ENCODE data around the gene UFL1. TPM values are rescaled to one million over a fixed set of nuclear protein-coding genes. Genes with fewer than 3 reads are reported as not detected.
A peak's percentile ranks its signal among the peaks of the same experiment; 100 is the strongest.
"Not testable (repeated sequence)": the region's sequence is repeated elsewhere in the genome, so short reads cannot be mapped to it uniquely, and the experiment has no call there.

Gene UFL1
- total RNA-seq = 26.6 and 33.3 TPM in 2 replicates
- 8.5 TPM for polyA plus RNA-seq (2012)

GRCh38 chr6:96521644-96522464, at the start of gene UFL1:
TSS of gene UFL1 (plus strand) at chr6:96521806. CDS start at chr6:96521874, 68 bp downstream.
- peak; percentile 94 for DNase-seq (ENCODE audit: low read depth)

DNA sequence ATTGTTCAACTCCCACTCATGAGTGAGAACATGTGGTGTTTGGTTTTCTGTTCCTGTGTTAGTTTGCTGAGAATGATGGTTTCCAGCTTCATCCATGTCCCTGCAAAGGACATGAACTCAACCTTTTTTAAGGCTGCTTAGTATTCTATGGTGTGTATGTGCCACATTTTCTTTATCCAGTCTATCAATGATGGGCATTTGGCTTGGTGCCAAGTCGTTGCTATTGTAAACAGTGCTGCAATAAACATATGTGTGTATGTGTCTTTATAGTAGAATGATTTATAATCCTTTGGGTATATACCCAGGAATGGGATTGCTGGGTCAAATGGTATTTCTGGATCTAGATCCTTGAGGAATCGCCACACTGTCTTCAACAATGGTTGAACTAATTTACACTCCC, 49.3 kb upstream of the UFL1 start:
- not testable (repeated sequence) for DNase-seq (ENCODE audit: low read depth)

- no peak for DNase-seq (ENCODE audit: low read depth)
These were observed 42.9 kb upstream of the UFL1 start for GRCh38 chr6:96478695-96479094.

- DNase-seq (ENCODE audit: low read depth) = no peak
These were observed 29.7 kb upstream of the UFL1 start for GRCh38 chr6:96491926-96492325.

DNA sequence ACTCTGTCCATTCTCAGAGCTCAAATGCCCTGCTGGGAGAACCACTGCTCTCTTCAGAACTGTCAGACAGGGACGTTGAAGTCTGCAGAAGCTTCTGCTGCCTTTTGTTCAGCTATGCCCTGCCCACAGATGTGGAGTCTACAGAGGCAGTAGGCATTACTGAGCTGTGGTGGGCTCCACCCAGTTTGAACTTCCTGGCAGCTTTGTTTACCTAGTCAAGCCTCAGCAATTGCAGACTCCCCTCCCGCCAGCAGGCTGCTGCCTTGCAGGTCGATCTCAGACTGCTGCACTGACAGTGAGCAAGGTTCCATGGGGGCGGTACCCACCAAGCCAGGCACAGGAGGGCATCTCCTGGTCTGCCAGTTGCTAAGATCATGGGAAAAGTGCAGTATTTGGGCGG, 21.8 kb upstream of the UFL1 start:
- no peak for DNase-seq (ENCODE audit: low read depth)

DNA sequence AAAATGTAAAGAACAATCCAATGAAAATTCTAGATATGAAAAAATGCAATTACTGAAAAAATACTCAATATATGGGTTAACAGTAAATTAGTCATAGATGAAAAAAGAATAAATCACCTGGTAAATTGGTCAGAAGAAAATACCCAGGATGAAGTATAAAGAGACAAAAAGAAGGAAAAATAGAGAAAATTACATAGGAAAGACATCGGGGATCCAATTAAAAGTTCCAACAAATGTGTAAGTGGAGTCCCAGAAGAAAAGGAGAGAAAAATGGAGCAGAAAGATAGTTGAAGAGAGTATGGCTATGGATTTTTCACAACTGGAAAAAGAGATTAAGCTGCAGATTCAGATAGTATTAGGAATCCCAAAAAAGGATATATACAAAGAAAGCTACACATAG, 18.7 kb upstream of the UFL1 start:
- no peak for DNase-seq (ENCODE audit: low read depth)

DNA sequence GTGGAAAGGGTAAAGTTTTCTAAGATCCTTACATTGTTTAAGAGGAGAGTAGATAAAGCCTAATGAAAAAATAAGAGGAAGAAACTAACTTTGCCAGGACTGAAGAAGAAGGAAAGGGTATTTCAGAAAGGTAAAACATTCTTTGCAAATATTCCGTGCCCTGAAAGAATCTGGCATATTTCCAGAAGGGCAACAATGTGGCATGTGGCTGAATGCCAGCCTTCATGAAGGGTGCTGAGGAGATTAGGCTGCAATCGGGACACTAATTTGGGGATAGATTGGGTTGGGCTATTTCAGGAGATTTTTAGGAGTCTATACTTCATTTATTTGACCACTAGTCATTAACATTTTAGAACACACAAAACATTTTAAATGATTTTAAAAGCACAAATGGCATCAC, 16.2 kb upstream of the UFL1 start:
- DNase-seq (ENCODE audit: low read depth) = no peak

DNA sequence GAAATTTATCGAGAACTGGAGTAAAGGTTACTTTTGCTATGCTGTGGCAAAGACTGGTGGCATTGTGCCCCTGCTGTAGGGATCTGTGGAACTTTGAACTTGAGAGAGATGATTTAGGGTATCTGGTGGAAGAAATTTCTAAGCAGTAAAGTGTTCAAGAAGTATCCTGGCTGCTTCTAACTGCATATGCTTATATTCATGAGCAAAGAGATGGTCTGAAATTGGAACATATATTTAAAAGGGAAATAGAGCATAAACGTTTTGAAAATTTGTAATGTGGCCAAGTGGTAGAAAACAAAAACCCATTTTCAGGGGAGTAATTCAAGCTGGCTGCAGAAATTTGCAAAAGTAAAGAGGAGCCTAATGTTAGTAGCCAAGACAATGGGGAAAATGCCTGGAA, 12.3 kb upstream of the UFL1 start:
- DNase-seq (ENCODE audit: low read depth) = no peak

GRCh38 chr6:96520171-96521115, 1.2 kb upstream of the UFL1 start:
- DNase-seq (ENCODE audit: low read depth) = peak; percentile 3

GRCh38 chr6:96521306-96521643, 331 bp upstream of the UFL1 start:
- no peak for DNase-seq (ENCODE audit: low read depth)

DNA sequence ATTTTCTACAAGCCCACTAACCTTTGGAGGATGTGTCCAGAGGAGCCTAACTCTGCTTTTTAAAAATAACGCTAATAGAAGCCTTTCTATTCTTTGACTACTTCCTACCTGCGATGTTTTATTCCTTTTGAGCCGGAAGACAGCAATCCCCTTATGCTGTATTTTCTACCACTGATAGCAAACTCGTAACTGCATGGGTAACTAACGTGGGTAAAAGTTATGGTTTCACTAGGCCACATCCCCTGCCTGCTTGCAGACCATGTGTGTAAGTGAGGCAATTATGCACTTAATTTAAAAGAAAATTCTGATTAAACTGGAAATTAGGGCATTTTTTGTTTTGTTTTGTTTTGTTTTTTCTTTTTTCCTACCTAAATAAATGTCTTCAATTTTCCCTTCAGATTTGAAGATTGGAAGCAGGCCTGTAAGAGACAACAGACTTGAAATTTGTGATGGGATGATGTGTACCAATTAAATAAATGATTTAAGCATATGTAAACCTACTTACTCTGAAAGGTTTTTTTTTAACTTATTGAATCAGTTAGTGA, 931 bp downstream of the UFL1 start:
- DNase-seq (ENCODE audit: low read depth) = peak; percentile 26

GRCh38 chr6:96528193-96528592, 6.6 kb downstream of the UFL1 start:
- no peak for DNase-seq (ENCODE audit: low read depth)

DNA sequence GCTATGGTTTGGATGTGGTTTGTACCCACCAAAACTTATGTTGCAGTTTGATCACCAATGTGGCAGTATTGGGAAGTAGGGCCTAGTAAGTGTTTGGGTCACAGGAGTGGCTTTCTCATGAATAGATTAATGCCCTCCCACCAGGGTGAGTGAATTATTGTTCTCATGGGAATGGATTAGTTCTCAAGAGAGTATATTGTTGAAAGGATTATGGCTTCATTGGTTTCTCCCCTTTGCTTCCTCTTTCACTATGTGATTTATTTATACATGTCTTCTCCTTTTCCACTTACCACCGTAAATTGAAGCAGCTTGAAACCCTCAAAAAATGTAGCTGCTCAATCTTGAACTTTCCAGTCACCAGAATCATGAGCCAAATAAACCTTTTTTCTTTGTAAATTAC, 10.8 kb downstream of the UFL1 start:
- DNase-seq (ENCODE audit: low read depth) = no peak

- DNase-seq (ENCODE audit: low read depth) = no peak
These were observed 16.1 kb downstream of the UFL1 start for GRCh38 chr6:96537726-96538125.

DNA sequence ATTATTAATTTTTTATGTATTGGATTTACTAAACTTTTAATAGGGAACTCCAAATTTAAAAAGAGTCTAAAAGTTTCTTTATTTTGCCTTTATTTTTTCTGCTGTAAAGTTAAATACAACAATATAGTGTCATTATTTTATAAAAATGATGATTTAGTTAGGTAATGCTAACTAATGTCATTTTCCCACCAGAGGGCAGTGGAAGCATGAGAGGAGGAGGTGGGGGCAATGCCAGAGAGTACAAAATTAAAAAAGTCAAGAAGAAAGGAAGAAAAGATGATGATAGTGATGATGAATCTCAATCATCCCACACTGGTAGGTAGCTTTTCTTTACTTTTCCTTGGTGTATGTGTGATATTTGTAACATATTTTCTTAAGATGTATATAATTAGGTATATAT, 21.1 kb downstream of the UFL1 start:
- DNase-seq (ENCODE audit: low read depth) = no peak

GRCh38 chr6:96545882-96546281, 24.3 kb downstream of the UFL1 start:
- DNase-seq (ENCODE audit: low read depth) = no peak

DNA sequence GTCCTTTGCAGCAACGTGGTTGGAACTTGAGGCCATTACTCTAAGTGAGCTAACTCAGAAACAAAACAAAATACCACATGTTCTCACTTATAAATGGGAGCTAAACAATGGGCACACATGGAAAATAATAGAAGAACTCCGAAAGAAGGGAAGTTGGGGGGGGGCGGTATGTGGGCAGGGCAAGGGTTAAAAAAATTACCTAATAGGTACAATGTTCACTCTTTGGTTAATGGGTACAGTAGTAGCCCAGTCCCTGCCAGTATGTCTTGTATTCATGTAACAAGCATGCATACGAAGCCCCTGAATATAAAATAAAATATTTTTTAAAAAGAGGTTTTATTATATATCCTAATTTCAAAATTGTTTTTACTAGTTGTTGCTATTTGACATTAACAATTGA, 26.0 kb downstream of the UFL1 start:
- DNase-seq (ENCODE audit: low read depth) = no peak

DNA sequence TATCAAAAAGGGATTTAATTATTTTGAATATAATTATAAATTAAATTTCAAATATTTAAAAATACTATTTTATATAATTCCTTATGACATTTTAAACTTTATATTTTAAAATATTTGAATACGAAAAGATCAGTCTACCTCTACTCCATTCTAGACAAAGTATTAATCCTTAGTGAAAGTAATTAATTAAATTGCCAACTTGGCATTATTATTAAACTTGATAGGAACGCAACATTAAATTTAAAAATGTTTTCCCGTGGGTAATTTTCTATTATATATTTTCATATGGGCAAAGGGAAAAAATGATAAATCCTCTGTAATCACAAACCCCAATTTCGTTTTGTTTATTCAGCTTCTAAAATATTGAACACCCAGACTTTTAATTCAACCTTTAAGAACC, 33.0 kb downstream of the UFL1 start:
- no peak for DNase-seq (ENCODE audit: low read depth)

DNA sequence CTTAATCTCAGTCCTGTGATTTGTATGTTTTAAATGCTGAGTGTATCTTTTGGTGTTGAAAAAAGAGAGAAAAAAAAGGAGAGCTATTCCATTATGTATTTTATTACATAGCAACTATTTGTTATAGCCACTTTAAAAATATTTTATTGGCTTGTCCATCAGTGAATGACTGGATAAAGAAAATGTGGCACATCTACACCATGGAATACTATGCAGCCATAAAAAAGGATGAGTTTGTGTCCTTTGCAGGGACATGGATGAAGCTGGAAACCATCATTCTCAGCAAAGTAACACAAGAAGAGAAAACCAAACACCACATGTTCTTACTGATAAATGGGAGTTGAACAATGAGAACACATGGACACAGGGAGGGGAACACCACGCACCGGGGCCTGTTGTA, 38.1 kb downstream of the UFL1 start:
- not testable (repeated sequence) for DNase-seq (ENCODE audit: low read depth)

- DNase-seq (ENCODE audit: low read depth) = no peak
These were observed 41.3 kb downstream of the UFL1 start, which contains the start of gene FHL5 for GRCh38 chr6:96562886-96563285. TSS of gene FHL5 (plus strand) at chr6:96563128. CDS start at chr6:96603614, 40,486 bp downstream.

DNA sequence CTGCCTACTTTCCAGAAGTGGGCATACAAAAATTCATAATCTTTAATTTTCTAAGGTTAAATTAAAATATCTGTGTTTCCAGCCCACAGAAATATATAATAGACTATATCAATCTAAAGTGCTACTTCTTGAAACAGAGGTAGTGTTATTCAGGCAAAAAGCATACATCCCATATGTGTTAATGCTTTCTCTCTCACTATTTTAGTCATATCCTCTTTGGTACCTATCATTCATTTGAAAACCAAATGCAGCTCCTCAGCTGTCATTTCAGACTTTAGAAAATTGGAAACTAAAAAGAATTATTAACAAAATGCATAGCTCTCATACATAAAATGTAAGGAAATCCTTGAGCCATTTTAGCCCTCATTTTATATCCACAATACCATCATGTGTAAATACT, 42.2 kb downstream of the UFL1 start:
- no peak for DNase-seq (ENCODE audit: low read depth)

- DNase-seq (ENCODE audit: low read depth) = no peak
These were observed 48.4 kb downstream of the UFL1 start for GRCh38 chr6:96570053-96570452.
